PC-3 (cell line): ENCODE measurements around the gene FRAT2. TPM values are rescaled to one million over a fixed set of nuclear protein-coding genes. Genes with fewer than 3 reads are reported as not detected.

ENCODE experiments used
- ATAC-seq: fragments of 200-7000 bp; cut with Tn5 transposase; 2 replicates; pipeline ENCODE4 v1.9.1; 2020; ENCODE audit warnings: mild to moderate bottlenecking, moderate library complexity
- BruUV-seq: library from RNA; stranded (reverse); fragments of 400-500 nt; replicated peaks from 2 replicates; lab custom pipeline; 2021; lab: Mats Ljungman, UMichigan
- CTCF ChIA-PET: fragments of 300-600 bp; sonication (Branson Sonifier 250); formaldehyde crosslinking; loops from one replicate; lab custom pipeline; 2022; ENCODE audit warnings: antibody characterized with exemption; lab: Charles Lee
- POLR2A ChIA-PET: fragments of 300-600 bp; sonication (Branson Sonifier 250); formaldehyde crosslinking; loops from one replicate; lab custom pipeline; 2022; ENCODE audit warnings: antibody characterized with exemption; ENCODE audit not compliant: unreplicated experiment; lab: Charles Lee
- DNase-seq: peaks from one replicate; pipeline ENCODE4 v3.0.0-alpha.2; 2015
- H2AFZ ChIP-seq: fragments of 300-600 bp; sonication (generic); 2 replicates; pipeline ENCODE4 v1.6.0; 2016; ENCODE audit warnings: antibody characterized with exemption, low read length
- H3F3A ChIP-seq: fragments of 300-600 bp; sonication (generic); one replicate; pipeline ENCODE4 v1.6.0; 2017; ENCODE audit warnings: antibody characterized with exemption, low read length, control low read depth, mild to moderate bottlenecking; ENCODE audit not compliant: unreplicated experiment
- H3K27ac ChIP-seq: fragments of 300-600 bp; sonication (generic); 2 replicates; pipeline ENCODE4 v1.5.1; 2016; ENCODE audit warnings: mild to moderate bottlenecking, low read length
- H3K27me3 ChIP-seq: fragments of 300-600 bp; sonication (generic); 2 replicates; pipeline ENCODE4 v1.6.1; 2016; ENCODE audit warnings: low read length, mixed read lengths
- H3K36me3 ChIP-seq: fragments of 300-600 bp; sonication (generic); 2 replicates; pipeline ENCODE4 v1.6.1; 2016; ENCODE audit warnings: low read depth, mixed run types, low read length, mixed read lengths
- H3K4me1 ChIP-seq: fragments of 300-600 bp; sonication (generic); 2 replicates; pipeline ENCODE4 v1.5.1; 2016; ENCODE audit warnings: low read length; ENCODE audit not compliant: insufficient read depth
- H3K4me2 ChIP-seq: fragments of 300-600 bp; sonication (generic); 2 replicates; pipeline ENCODE4 v1.6.0; 2016; ENCODE audit warnings: low read length
- H3K4me3 ChIP-seq: fragments of 300-600 bp; sonication (generic); 2 replicates; pipeline ENCODE4 v1.5.1; 2016; ENCODE audit warnings: mild to moderate bottlenecking, low read length, mixed read lengths
- H3K79me2 ChIP-seq: fragments of 300-600 bp; sonication (generic); 2 replicates; pipeline ENCODE4 v1.6.1; 2017; ENCODE audit warnings: low read length, mixed read lengths
- H3K9ac ChIP-seq: fragments of 300-600 bp; sonication (generic); 2 replicates; pipeline ENCODE4 v1.6.0; 2016; ENCODE audit warnings: mild to moderate bottlenecking, low read length
- H3K9me2 ChIP-seq: fragments of 300-600 bp; sonication (generic); replicated peaks from 2 replicates; pipeline ENCODE4 v1.6.1; 2016; ENCODE audit warnings: mixed run types, low read length, mixed read lengths
- H3K9me3 ChIP-seq: fragments of 300-600 bp; sonication (generic); 2 replicates; pipeline ENCODE4 v1.6.1; 2016; ENCODE audit warnings: low read length, mixed read lengths
- H4K20me1 ChIP-seq: fragments of 300-600 bp; sonication (generic); 2 replicates; pipeline ENCODE4 v1.6.1; 2016; ENCODE audit warnings: low read length, mixed read lengths
- CTCF ChIP-seq: fragments of 300-600 bp; sonication (generic); conservative IDR thresholded peaks from 2 replicates; pipeline ENCODE4 v1.5.1; 2017; ENCODE audit warnings: antibody characterized with exemption, low read depth, mild to moderate bottlenecking, low read length
- EZH2 ChIP-seq: fragments of 300-600 bp; sonication (generic); IDR thresholded peaks from one replicate; pipeline ENCODE4 v1.6.1; 2017; ENCODE audit warnings: antibody characterized with exemption, mild to moderate bottlenecking, low read length; ENCODE audit not compliant: unreplicated experiment
- EZH2phosphoT487 ChIP-seq: fragments of 300-600 bp; sonication (generic); IDR thresholded peaks from 2 replicates; pipeline ENCODE4 v1.6.1; 2018; ENCODE audit warnings: mild to moderate bottlenecking, antibody characterized with exemption, low read length, borderline replicate concordance
- intact Hi-C: fragments of 100-400 bp; cut with micrococcal nuclease; formaldehyde crosslinking; loops from 2 replicates; pipeline ENCODE4 v1.9.0; 2023
- total RNA-seq: library from RNA; depleted of rRNA; stranded (reverse); fragments of >200 nt; gene quantifications from 2 replicates; pipeline ENCODE4 v1.2.3, GENCODE V29; 2014

FRAT2 gene
- total RNA-seq, 1 experiment from 2014 or later: 19.2 TPM

DNA sequence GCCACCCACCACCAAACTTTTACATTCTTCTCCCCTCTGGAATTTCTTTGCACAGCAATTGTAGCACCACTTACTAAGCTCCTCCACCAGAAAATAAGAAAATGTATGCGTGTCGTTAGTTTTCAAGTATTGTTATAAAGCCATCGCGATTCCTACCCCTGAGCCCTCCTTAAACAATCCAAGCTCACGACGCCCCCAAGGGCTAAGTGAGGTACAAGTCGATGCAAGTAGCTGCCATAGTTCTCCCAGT, 1.3 kb downstream of the FRAT2 start:
- Histone ChIP-seq H3K36me3 (no peaks in the 10 kb centered on the region), H3K9ac (peak overlapping the region; percentile 70), H3K4me1 (peaks cover 36% of the 10 kb centered on the region), H3F3A (no peaks in the 10 kb centered on the region), H3K27me3 (no peaks in the 10 kb centered on the region), H3K4me2 (peak overlapping the region; percentile 99), H4K20me1 (0 out of 2 replicates have a peak, but pooled peaks cover 6% of the 10 kb centered on the region), H3K9me2 (no peaks in the 10 kb centered on the region), H2AFZ (peak overlapping the region; percentile 41; the same call in 1 of the 2 replicates), H3K9me3 (no peaks in the 10 kb centered on the region), H3K27ac (peak overlapping the region; percentile 52), H3K79me2 (peaks cover 44% of the 10 kb centered on the region), H3K4me3 (peak overlapping the region; percentile 90)
- intact Hi-C loops: loop anchor here (1.0 to 5.0 kb wide), 3 partner anchors 41 to 114 kb away; partner anchors contain the start of genes ARHGAP19, EXOSC1 and ZDHHC16
- ChIA-PET CTCF (interaction anchor here (0.7 to 2.1 kb wide), 2 partner anchors 25 to 54 kb away, joined by 3 to 20 read pairs; no protein-coding TSS in a partner anchor), POLR2A (interaction anchor here (1.3 kb wide), 1 partner anchor 55 kb away, joined by 3 read pairs; no protein-coding TSS in a partner anchor)
- DNase-seq: no peak
- peak; percentile 3; the same call in 1 of the 2 replicates for ATAC-seq
- TF ChIP-seq CTCF (no peak), EZH2 (no peak), EZH2phosphoT487 (no peak)
- no TSS peak for BruUV-seq

DNA sequence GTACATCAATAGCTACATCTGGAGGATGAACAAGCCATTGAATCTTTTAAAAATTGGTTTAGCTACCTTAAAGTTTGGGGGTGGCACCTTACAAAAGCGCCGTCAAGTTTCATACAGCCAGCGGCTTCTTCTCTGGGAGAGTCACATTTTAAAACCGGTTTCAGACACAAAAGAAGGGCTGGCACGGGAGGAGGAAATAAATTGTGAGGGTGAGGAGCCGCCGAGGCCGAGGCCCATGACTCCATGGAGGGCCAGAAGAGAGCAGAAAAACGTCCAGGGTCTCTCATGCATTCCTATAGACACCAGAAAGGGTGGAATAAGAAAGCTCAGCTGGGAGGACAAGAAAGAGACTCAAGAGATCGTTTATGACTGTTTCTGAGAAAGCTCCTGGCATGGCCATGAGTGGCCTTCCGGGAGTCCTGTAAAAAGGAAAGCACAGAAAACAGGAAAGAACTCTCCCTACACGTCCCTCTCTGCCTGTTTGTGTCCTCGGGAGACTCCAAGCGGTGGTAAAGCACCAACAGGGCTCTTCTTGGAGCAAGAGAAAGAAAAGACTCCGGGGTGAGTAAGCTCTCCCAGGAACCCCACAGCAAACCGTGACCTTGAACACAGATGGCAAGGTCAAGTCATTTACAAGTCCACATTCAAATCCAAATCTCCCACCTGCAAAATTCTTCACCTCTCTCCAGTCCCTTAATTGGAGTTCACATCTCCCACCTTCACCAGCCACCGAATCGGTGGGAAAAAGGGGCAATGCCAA, 1.8 kb downstream of the FRAT2 start:
- 0 out of 2 replicates have a peak, but pooled peaks cover 6% of the 10 kb centered on the region for H4K20me1 ChIP-seq
- DNase-seq (peak; percentile 75), ATAC-seq (peak; percentile 45)
- POLR2A ChIA-PET: interaction anchor here (0.7 to 1.3 kb wide), 2 partner anchors 54 to 88 kb away, joined by 3 to 4 read pairs; no protein-coding TSS in a partner anchor
- CTCF ChIA-PET: interaction anchor here (0.7 to 2.1 kb wide), 2 partner anchors 25 to 54 kb away, joined by 3 to 20 read pairs; no protein-coding TSS in a partner anchor
- H3K79me2 ChIP-seq: peaks cover 44% of the 10 kb centered on the region
- no peaks in the 10 kb centered on the region for H3K36me3 ChIP-seq
- H3K9ac ChIP-seq: peak overlapping the region; percentile 70
- no peaks in the 10 kb centered on the region for H3K9me2 ChIP-seq
- TF ChIP-seq EZH2 (no peak), EZH2phosphoT487 (no peak), CTCF (peak; percentile 44)
- peak overlapping the region; percentile 99 for H3K4me2 ChIP-seq
- H3F3A ChIP-seq: no peaks in the 10 kb centered on the region
- intact Hi-C loops: loop anchor here (1.0 to 5.0 kb wide), 3 partner anchors 40 to 115 kb away; partner anchors contain the start of genes ARHGAP19, EXOSC1 and ZDHHC16
- H3K9me3 ChIP-seq: no peaks in the 10 kb centered on the region
- no peaks in the 10 kb centered on the region for H3K27me3 ChIP-seq
- H2AFZ ChIP-seq: peak overlapping the region; percentile 55
- TSS peak; percentile 64 for BruUV-seq
- peak overlapping the region; percentile 52 for H3K27ac ChIP-seq
- peak overlapping the region; percentile 90 for H3K4me3 ChIP-seq
- H3K4me1 ChIP-seq: peaks cover 41% of the 10 kb centered on the region
